ENCODE results near the gene NKX3-2.

Gene NKX3-2

GRCh38 chr4:13533670-13534343, 10.5 kb downstream of the NKX3-2 start:
- H3K9me3 ChIP-seq: no peaks in the 10 kb centered on the region
- peaks cover 23 to 25% of the 10 kb centered on the region in 2 experiments for H3K4me1 ChIP-seq (ENCODE audit: control insufficient read depth in 1 of 2, insufficient read depth in 1 of 2, low read depth in 1 of 2, low read length in 1 of 2)
- H3K36me3 ChIP-seq: no peaks in the 10 kb centered on the region
- H3K27me3 ChIP-seq: peaks cover 100% of the 10 kb centered on the region
- H3K27ac ChIP-seq: no peak overlapping the region
- no peak for TF ChIP-seq CTCF (IDR thresholded peaks at IDR 0.05)
- no peak overlapping the region for H3K4me3 ChIP-seq (ENCODE audit: low read depth in 1 of 2, low read length in 1 of 2)

GRCh38 chr4:13531625-13531998, 12.7 kb downstream of the NKX3-2 start:
- H3K27ac ChIP-seq: no peak overlapping the region
- peaks cover 37 to 38% of the 10 kb centered on the region in 2 experiments for H3K4me1 ChIP-seq (ENCODE audit: control insufficient read depth in 1 of 2, insufficient read depth in 1 of 2, low read depth in 1 of 2, low read length in 1 of 2)
- peaks cover 100% of the 10 kb centered on the region for H3K27me3 ChIP-seq
- no peaks in the 10 kb centered on the region for H3K36me3 ChIP-seq
- no peaks in the 10 kb centered on the region for H3K9me3 ChIP-seq
- TF ChIP-seq CTCF (IDR thresholded peaks at IDR 0.05): no peak
- no peak overlapping the region for H3K4me3 ChIP-seq (ENCODE audit: low read depth in 1 of 2, low read length in 1 of 2)

- H3K4me1 ChIP-seq (ENCODE audit: control insufficient read depth in 1 of 2, insufficient read depth in 1 of 2, low read depth in 1 of 2, low read length in 1 of 2): peaks cover 37 to 38% of the 10 kb centered on the region in 2 experiments
- no peak overlapping the region for H3K27ac ChIP-seq
Observed at GRCh38 chr4:13530823-13531624, 13.3 kb downstream of the NKX3-2 start.

GRCh38 chr4:13529128-13529919, 15.0 kb downstream of the NKX3-2 start:
- peaks cover 4% of the 10 kb centered on the region for H3K9me3 ChIP-seq
- H3K36me3 ChIP-seq: no peaks in the 10 kb centered on the region
- H3K4me1 ChIP-seq (ENCODE audit: control insufficient read depth in 1 of 2, insufficient read depth in 1 of 2, low read depth in 1 of 2, low read length in 1 of 2): peaks cover 37 to 38% of the 10 kb centered on the region in 2 experiments
- no peak overlapping the region for H3K4me3 ChIP-seq (ENCODE audit: low read depth in 1 of 2, low read length in 1 of 2)
- H3K27me3 ChIP-seq: peaks cover 100% of the 10 kb centered on the region
- no peak overlapping the region for H3K27ac ChIP-seq
- no peak for TF ChIP-seq CTCF (IDR thresholded peaks at IDR 0.05)

More at GRCh38 chr4:13530823-13531624, 13.3 kb downstream of the NKX3-2 start:
- no peaks in the 10 kb centered on the region for H3K9me3 ChIP-seq
- H3K27me3 ChIP-seq: peaks cover 100% of the 10 kb centered on the region
- peak overlapping the region in 1 of 2 experiments; percentile 3 for H3K4me3 ChIP-seq (ENCODE audit: low read depth in 1 of 2, low read length in 1 of 2)
- no peak for TF ChIP-seq CTCF (IDR thresholded peaks at IDR 0.05)
- no peaks in the 10 kb centered on the region for H3K36me3 ChIP-seq

- H3K4me1 ChIP-seq (ENCODE audit: control insufficient read depth in 1 of 2, insufficient read depth in 1 of 2, low read depth in 1 of 2, low read length in 1 of 2): peaks cover 37 to 38% of the 10 kb centered on the region in 2 experiments
- no peak overlapping the region for H3K27ac ChIP-seq
- no peaks in the 10 kb centered on the region for H3K36me3 ChIP-seq
- no peak overlapping the region for H3K4me3 ChIP-seq (ENCODE audit: low read depth in 1 of 2, low read length in 1 of 2)
- H3K9me3 ChIP-seq: peaks cover 10% of the 10 kb centered on the region
- peaks cover 100% of the 10 kb centered on the region for H3K27me3 ChIP-seq
- no peak for TF ChIP-seq CTCF (IDR thresholded peaks at IDR 0.05)
Observed at GRCh38 chr4:13528821-13529127, 15.5 kb downstream of the NKX3-2 start.
